H1 (cell line): Measurements from ENCODE around the gene TEX54. TPM values are rescaled to one million over a fixed set of nuclear protein-coding genes. Genes with fewer than 3 reads are reported as not detected.

ENCODE experiments used
- ATF3 ChIP-seq: IDR thresholded peaks from 2 replicates; pipeline ENCODE4 v1.6.1; 2011; ENCODE audit warnings: low read depth, mild to moderate bottlenecking, low read length; ENCODE audit not compliant: insufficient read depth
- EP300 ChIP-seq, 2 experiments: IDR thresholded peaks; 1 replicate in 1 of 2; 2 replicates in 1 of 2; pipeline ENCODE4 v1.6.1; 2011 to 2012; ENCODE audit warnings: low read depth in 2 of 2, low read length in 2 of 2, mild to moderate bottlenecking in 2 of 2, borderline replicate concordance in 1 of 2, inconsistent platforms in 1 of 2, moderate library complexity in 1 of 2
- FOSL1 ChIP-seq: IDR thresholded peaks from 2 replicates; pipeline ENCODE4 v1.6.1; 2011; ENCODE audit warnings: mild to moderate bottlenecking, low read depth, low read length, moderate library complexity; ENCODE audit not compliant: insufficient read depth
- MAFK ChIP-seq: IDR thresholded peaks from 2 replicates; pipeline ENCODE4 v1.6.1; 2012; ENCODE audit warnings: low read depth, mild to moderate bottlenecking, improper control_type of control experiment, low read length
- NRF1 ChIP-seq: IDR thresholded peaks from 2 replicates; pipeline ENCODE4 v1.6.1; 2011; ENCODE audit warnings: mild to moderate bottlenecking, low read depth, low read length, improper control_type of control experiment
- POLR2AphosphoS5 ChIP-seq: IDR thresholded peaks from 2 replicates; pipeline ENCODE4 v1.6.1; 2011; ENCODE audit warnings: low read depth, low read length
- TBP ChIP-seq: IDR thresholded peaks from 2 replicates; pipeline ENCODE4 v1.6.1; 2011; ENCODE audit warnings: low read depth, low read length, improper control_type of control experiment
- TCF12 ChIP-seq: IDR thresholded peaks from 2 replicates; pipeline ENCODE4 v1.6.1; 2011; ENCODE audit warnings: low read depth, mild to moderate bottlenecking, low read length
- ZNF274 ChIP-seq: IDR thresholded peaks from 2 replicates; pipeline ENCODE4 v1.7.0; 2012; ENCODE audit warnings: low read length, borderline replicate concordance; ENCODE audit errors: extremely low read depth
- polyA plus RNA-seq, 7 experiments: library from polyadenylated mRNA; depleted of rRNA in 3 of 7; stranded (reverse) in 5 of 7; unstranded in 2 of 7; fragments of >200 nt in 5 of 7; fragments of 200-250 nt in 2 of 7; gene quantifications; 1 replicate in 5 of 7; 2 replicates in 1 of 7; 4 replicates in 1 of 7; pipeline versions ENCODE4 v1.2.1 to v1.2.3, GENCODE V29; 2011 to 2013; ENCODE audit warnings: missing spikeins in 2 of 7, mixed read lengths in 2 of 7
- total RNA-seq: library from RNA; stranded (reverse); fragmentation: NEBNext Ultra II Directional; extraction: Animal tissue kit (Norgen Biotek cat#: 25700); gene quantifications from 2 replicates; pipeline ENCODE4 v1.2.1, GENCODE V29; 2021

Gene TEX54
- total and polyA plus RNA-seq, 2 of the 8 experiments (the other 6 are each of a cell fraction or from before 2014, with no cell fraction given): 1.2 TPM; not detected in 1

- peak; percentile 89 for TF ChIP-seq ATF3
- TF ChIP-seq NRF1: no peak
- TF ChIP-seq EP300 (IDR thresholded peaks at IDR 0.05; ENCODE audit: borderline replicate concordance in 1 of 2, low read depth in 2 of 2, low read length in 2 of 2): no peak
- TF ChIP-seq ZNF274: no peak
- peak; percentile 96 for TF ChIP-seq POLR2AphosphoS5
- no peak for TF ChIP-seq MAFK
- TF ChIP-seq TBP: peak; percentile 88
- TF ChIP-seq FOSL1: no peak
- TF ChIP-seq TCF12: 0 out of 2 replicates have a peak, but pooled peaks have one; percentile 22
These were observed 6.7 kb upstream of the TEX54 start, which contains the start of gene WDR74 (continued) for GRCh38 chr11:62839050-62839945.
